Stimulated activated CD8-positive, alpha-beta memory T cell treated with anti-CD3 and anti-CD28 coated beads, Interleukin-7, amount 100 ng/mL, for 48 hours (primary cell): ENCODE measurements around the gene NRXN3.

Source experiments
- DNase-seq, 2 donors: peaks; one replicate each; pipeline ENCODE4 v3.0.0-alpha.2; 2020; ENCODE audit warnings: low read depth in 1 of 2; ENCODE audit errors: extremely low read depth in 1 of 2

Gene NRXN3

GRCh38 chr14:79693935-79694334 is 1523.8 kb downstream of the NRXN3 start:
- no peak for DNase-seq

GRCh38 chr14:79695307-79695706 is 1525.1 kb downstream of the NRXN3 start:
- no peak for DNase-seq

- DNase-seq, result no peak
Measured at GRCh38 chr14:79698298-79698711, 1528.1 kb downstream of the NRXN3 start.

GRCh38 chr14:79699206-79699605 is 1529.0 kb downstream of the NRXN3 start:
- no peak for DNase-seq

- no peak for DNase-seq
Measured at GRCh38 chr14:79701371-79701770, 1531.2 kb downstream of the NRXN3 start.

GRCh38 chr14:79702197-79702596 is 1532.0 kb downstream of the NRXN3 start:
- DNase-seq, result no peak

- DNase-seq, result no peak
Measured at GRCh38 chr14:79703209-79703608, 1533.0 kb downstream of the NRXN3 start.

GRCh38 chr14:79704041-79704807 is 1534.1 kb downstream of the NRXN3 start:
- DNase-seq, result no peak

- no peak for DNase-seq
Measured at GRCh38 chr14:79705126-79705894, 1535.1 kb downstream of the NRXN3 start.

GRCh38 chr14:79706382-79706781 is 1536.2 kb downstream of the NRXN3 start:
- no peak for DNase-seq

- no peak for DNase-seq
Measured at GRCh38 chr14:79708426-79709388, 1538.5 kb downstream of the NRXN3 start.

GRCh38 chr14:79709573-79709972 is 1539.4 kb downstream of the NRXN3 start:
- no peak for DNase-seq

- DNase-seq, result no peak
Measured at GRCh38 chr14:79712302-79712950, 1542.3 kb downstream of the NRXN3 start.

- DNase-seq, result no peak
Measured at GRCh38 chr14:79721399-79722084, 1551.4 kb downstream of the NRXN3 start.

GRCh38 chr14:79724934-79725717 is 1555.0 kb downstream of the NRXN3 start:
- no peak for DNase-seq

GRCh38 chr14:79727900-79728299 is 1557.7 kb downstream of the NRXN3 start:
- DNase-seq, result no peak

- DNase-seq, result no peak
Measured at GRCh38 chr14:79728331-79728730, 1558.2 kb downstream of the NRXN3 start.

- DNase-seq, result no peak
Measured at GRCh38 chr14:79729731-79730130, 1559.6 kb downstream of the NRXN3 start.

- DNase-seq, result no peak
Measured at GRCh38 chr14:79730196-79730595, 1560.0 kb downstream of the NRXN3 start.
